ENCODE data around the gene LYZL2. TPM values are rescaled to one million over a fixed set of nuclear protein-coding genes. Genes with fewer than 3 reads are reported as not detected.
"Not testable (repeated sequence)": the region's sequence is repeated elsewhere in the genome, so short reads cannot be mapped to it uniquely, and the experiment has no call there.

Gene LYZL2
- total RNA-seq = not detected
- not detected for polyA plus RNA-seq

DNA sequence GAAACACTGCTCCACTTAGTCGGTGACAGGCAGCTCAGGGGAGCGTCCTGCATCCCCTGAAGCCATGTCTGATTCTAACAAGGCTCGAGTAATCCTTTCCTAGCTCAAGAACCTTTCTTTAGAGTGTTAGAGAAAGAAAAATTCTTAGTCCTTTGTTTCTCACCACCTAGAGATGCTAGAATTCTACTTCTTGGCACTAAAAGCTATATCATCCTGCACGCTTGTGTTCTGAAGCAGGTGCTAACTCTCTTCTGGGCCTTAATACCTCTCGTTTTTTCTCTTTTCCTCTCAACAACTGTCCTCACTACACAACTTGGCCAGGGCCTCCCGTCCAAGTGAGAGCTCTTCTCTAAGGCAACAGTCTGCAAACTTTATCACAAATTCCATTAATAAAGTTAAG, at the start of gene LYZL2:
TSS of gene LYZL2 (minus strand) at position 101 of the 400 bp plus-strand sequence. CDS start 2,838 bp downstream, outside the sequence.
- no peak within 1 kb of the TSS for H3K4me3 ChIP-seq
- DNase-seq = no peak
- intact Hi-C loops (cut with DNase I) = no loop called here
- no peak within 1 kb of the TSS for H3K27ac ChIP-seq
- H3K36me3 ChIP-seq = no peaks in the 10 kb centered on the region
- no peak for TF ChIP-seq EP300 (IDR thresholded peaks at IDR 0.05)
- no peak for TF ChIP-seq POLR2AphosphoS5 (IDR thresholded peaks at IDR 0.05)
- TF ChIP-seq, protein P1, sequence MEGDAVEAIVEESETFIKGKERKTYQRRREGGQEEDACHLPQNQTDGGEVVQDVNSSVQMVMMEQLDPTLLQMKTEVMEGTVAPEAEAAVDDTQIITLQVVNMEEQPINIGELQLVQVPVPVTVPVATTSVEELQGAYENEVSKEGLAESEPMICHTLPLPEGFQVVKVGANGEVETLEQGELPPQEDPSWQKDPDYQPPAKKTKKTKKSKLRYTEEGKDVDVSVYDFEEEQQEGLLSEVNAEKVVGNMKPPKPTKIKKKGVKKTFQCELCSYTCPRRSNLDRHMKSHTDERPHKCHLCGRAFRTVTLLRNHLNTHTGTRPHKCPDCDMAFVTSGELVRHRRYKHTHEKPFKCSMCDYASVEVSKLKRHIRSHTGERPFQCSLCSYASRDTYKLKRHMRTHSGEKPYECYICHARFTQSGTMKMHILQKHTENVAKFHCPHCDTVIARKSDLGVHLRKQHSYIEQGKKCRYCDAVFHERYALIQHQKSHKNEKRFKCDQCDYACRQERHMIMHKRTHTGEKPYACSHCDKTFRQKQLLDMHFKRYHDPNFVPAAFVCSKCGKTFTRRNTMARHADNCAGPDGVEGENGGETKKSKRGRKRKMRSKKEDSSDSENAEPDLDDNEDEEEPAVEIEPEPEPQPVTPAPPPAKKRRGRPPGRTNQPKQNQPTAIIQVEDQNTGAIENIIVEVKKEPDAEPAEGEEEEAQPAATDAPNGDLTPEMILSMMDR (IDR thresholded peaks at IDR 0.05) = no peak
- no peak for TF ChIP-seq POLR2A (IDR thresholded peaks at IDR 0.05)
- H3K4me1 ChIP-seq = peaks cover 0 to 10% (median 8%) of the 10 kb centered on the region in 4 donors
- 81 to 88% methylated on average over 6 of the region's 6 CpGs for WGBS, 2 donors
- H3K9me3 ChIP-seq = no peaks in the 10 kb centered on the region
- H3K27me3 ChIP-seq = no peaks in the 10 kb centered on the region

DNA sequence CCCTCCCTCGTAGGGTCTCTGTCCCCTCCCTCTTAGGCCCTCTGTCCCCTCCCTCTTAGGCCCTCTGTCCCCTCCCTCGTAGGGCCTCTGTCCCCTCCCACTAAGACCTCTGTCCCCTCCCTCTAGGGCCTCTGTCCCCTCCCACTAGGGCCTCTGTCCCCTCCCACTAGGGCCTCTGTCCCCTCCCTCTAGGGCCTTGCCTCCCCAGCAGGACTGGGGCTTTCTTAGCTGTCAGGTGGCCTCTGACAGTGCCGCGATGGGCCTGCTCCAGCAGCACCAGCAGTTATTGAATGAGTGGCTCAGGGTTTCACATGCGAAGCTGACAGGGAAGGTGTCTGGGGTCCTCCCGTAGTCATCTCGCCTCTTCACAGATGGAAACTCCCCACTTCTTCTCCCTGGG, 48.1 kb upstream of the LYZL2 start:
- DNase-seq; H3K36me3 ChIP-seq; H3K4me1 ChIP-seq; H3K4me3 ChIP-seq; H3K27me3 ChIP-seq; intact Hi-C loops (cut with DNase I); H3K27ac ChIP-seq; H3K9me3 ChIP-seq: not testable (repeated sequence)
- 60 to 74% methylated on average over 4 to 5 of the region's 7 CpGs for WGBS, 2 donors

DNA sequence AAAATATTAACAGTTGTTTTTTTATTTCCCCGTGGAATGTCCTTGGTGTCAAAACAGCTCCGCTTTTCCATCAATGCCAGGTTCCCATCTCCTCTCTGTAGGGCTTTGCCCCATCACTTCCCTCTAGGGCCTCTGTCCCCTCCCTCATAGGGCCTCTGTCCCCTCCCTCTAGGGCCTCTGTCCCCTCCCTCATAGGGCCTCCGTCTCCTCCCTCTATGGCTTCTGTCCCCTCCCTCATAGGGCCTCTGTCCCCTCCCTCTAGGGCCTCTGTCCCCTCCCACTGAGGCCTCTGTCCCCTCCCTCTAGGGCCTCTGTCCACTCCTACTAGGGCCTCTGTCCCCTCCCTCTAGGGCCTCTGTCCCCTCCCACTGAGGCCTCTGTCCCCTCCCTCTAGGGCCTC, 47.6 kb upstream of the LYZL2 start:
- H3K27ac ChIP-seq; H3K27me3 ChIP-seq; H3K4me1 ChIP-seq; H3K4me3 ChIP-seq; intact Hi-C loops (cut with DNase I); H3K36me3 ChIP-seq; H3K9me3 ChIP-seq; DNase-seq: not testable (repeated sequence)
- 56 to 84% methylated on average over 3 of the region's 3 CpGs for WGBS, 2 donors

DNA sequence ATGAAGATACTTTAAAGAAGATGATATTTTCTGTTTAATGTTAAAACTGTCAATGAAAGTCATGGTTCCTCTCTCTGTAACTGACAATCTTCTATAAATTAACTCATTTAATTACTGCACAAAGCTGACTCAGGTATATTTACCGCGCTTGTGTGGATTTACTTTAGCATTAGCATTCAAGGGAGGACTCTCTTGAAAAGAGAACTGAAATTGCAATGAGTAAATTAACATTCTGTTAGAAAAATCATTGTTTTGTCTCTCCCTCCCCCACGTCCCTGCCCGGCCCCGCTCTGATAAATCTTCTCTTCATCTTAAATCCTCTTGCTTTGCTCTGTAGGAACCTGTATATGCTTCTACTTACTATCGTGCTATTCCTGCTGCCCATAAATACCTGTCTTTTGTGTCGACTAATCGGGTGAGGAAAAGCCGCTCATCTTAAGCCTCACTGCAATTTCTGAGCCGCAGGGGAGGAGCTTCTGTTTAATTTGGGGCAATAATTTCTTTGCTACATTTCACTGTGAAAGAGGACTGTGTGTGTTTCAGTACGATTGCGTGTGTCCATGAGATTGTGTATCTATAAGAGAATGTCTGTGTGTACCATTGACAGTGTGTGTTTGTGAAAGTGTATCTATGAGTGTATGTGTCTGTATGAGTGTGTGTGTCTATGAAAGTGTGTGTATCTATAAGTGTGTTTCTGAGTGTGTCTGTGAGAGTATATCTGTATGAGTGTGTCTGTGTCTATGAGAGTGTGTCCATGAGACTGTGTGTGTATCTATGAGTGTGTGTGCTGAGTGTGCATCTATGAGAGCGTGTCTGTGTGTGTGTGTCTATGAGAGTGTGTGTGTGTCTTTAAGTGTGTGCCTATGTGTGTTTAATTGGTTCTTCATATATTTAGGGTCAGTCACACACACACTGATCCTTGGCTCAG, 46.5 kb upstream of the LYZL2 start:
- H3K27ac ChIP-seq = no peak overlapping the region
- no peak overlapping the region for H3K4me3 ChIP-seq
- no peak for DNase-seq
- H3K4me1 ChIP-seq = no peaks in the 10 kb centered on the region
- 29 to 71% methylated on average over 11 of the region's 13 CpGs for WGBS, 2 donors
- intact Hi-C loops (cut with DNase I) = no loop called here
- TF ChIP-seq EP300 (IDR thresholded peaks at IDR 0.05) (no peak), POLR2AphosphoS5 (IDR thresholded peaks at IDR 0.05) (no peak)
- no peaks in the 10 kb centered on the region for H3K9me3 ChIP-seq
- no peaks in the 10 kb centered on the region for H3K36me3 ChIP-seq
- H3K27me3 ChIP-seq = no peaks in the 10 kb centered on the region

DNA sequence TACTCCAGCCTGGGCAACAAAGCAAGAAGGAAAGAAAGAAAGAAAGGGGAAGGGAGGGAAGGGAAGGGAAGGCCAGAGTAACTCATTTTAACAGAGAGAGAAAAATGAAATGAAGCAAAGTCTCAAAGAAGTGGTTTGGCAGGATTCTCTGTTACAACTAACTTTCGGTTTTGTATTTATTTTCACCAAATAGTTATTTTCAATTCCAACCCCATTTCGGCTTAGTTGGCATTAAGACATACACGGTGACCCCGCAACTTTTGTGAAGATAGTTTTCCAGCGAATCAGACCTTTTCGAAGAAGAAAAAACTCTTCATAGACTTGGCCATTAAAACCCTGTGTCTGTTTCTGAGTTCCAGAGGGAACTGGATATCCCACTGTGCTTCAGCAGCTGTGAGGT, 45.2 kb upstream of the LYZL2 start:
- Histone ChIP-seq H3K9me3 (no peaks in the 10 kb centered on the region), H3K27me3 (no peaks in the 10 kb centered on the region), H3K36me3 (no peaks in the 10 kb centered on the region), H3K4me1 (peaks cover 0 to 4% (median 0%) of the 10 kb centered on the region in 4 donors), H3K4me3 (no peak overlapping the region), H3K27ac (no peak overlapping the region)
- DNase-seq = no peak
- intact Hi-C loops (cut with DNase I) = no loop called here
- TF ChIP-seq, protein P1 (IDR thresholded peaks at IDR 0.05) = no peak
- TF ChIP-seq POLR2A (IDR thresholded peaks at IDR 0.05) (no peak), POLR2AphosphoS5 (IDR thresholded peaks at IDR 0.05) (no peak), EP300 (IDR thresholded peaks at IDR 0.05) (no peak)
- WGBS, 2 donors = 72 to 74% methylated on average over 6 of the region's 6 CpGs

DNA sequence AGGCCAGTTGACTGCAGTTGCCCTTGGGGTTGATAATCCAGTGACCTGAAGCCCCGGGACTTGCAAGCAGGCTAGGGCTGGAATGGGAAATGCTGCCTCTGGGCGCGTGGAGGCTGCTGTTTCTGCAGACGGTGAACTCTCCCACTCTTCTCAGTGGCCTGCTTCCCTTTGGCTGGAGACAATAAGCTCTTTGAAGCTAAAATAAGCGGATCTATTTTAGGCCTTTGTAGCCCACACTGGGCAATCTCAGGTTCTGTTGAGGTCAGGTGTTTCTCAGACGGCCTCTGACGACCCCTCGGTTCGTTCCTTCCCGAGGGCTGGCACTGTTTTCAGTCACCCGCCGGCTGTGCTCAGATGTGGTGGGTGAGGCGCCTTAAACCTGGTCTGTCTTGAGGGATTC, 43.7 kb upstream of the LYZL2 start:
- DNase-seq; H3K4me1 ChIP-seq; intact Hi-C loops (cut with DNase I); H3K36me3 ChIP-seq; H3K27ac ChIP-seq; H3K27me3 ChIP-seq; H3K9me3 ChIP-seq; H3K4me3 ChIP-seq: not testable (repeated sequence)
- 76 to 81% methylated on average over 8 of the region's 13 CpGs for WGBS, 2 donors

DNA sequence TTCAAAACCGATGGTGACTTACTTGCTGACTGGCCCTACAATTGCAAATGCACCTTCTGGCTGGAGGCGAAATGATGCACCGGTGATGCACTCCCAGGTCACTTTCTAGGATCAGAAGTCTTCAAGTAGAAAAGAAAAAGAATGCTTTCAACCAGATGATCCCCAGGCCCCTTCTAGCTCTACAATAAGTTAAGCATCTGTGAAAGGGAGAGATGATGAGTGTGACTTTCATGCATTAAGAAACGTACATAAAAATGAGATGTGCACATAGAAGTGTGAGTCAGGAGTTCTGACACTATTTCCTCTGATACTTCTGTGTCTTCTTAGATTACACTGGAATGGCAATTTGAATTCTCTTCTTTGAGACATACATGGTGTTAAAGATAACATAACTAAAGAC, 42.8 kb upstream of the LYZL2 start:
- DNase-seq; H3K4me3 ChIP-seq; H3K36me3 ChIP-seq; intact Hi-C loops (cut with DNase I); H3K9me3 ChIP-seq; H3K27ac ChIP-seq; H3K27me3 ChIP-seq: not testable (repeated sequence)
- H3K4me1 ChIP-seq = peaks cover 0 to 13% (median 10%) of the 10 kb centered on the region in 4 donors
- WGBS, 2 donors = 89 to 94% methylated on average over 4 of the region's 4 CpGs

Measured in sigmoid colon (tissue), 7 donors.